Measurements from ENCODE around the gene ATP5F1C. TPM values are rescaled to one million over a fixed set of nuclear protein-coding genes. Genes with fewer than 3 reads are reported as not detected.

The ATP5F1C gene
- total RNA-seq, 1 experiment from 2014 or later, result 167 TPM

DNA sequence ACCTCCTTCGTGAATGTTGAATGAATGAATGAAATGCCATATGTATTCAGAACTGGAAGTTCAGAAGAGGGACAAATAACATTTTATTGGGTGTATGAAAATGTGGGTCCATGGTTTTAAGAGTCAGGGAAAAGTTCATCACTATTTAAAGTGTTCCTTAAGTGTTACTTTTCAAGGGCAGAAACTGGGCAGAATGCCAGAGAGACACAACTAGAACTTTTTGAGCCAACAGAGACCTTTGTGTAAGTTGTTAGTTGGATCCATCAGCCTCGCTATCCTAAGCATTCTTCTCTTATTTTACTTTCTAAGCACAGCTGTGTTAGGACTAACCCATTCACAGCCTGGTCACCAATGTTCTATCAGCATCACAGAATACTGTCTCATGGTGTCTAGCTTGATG lies 16.8 kb downstream of the ATP5F1C start:
- no peaks in the 10 kb centered on the region for H3K27me3 ChIP-seq (ENCODE audit: low read length)
- TF ChIP-seq EZH2phosphoT487 (IDR thresholded peaks at IDR 0.05; ENCODE audit: borderline replicate concordance, low read length) (no peak), EZH2 (IDR thresholded peaks at IDR 0.05; ENCODE audit: low read length, unreplicated experiment) (no peak)
- TF ChIP-seq, protein P1, sequence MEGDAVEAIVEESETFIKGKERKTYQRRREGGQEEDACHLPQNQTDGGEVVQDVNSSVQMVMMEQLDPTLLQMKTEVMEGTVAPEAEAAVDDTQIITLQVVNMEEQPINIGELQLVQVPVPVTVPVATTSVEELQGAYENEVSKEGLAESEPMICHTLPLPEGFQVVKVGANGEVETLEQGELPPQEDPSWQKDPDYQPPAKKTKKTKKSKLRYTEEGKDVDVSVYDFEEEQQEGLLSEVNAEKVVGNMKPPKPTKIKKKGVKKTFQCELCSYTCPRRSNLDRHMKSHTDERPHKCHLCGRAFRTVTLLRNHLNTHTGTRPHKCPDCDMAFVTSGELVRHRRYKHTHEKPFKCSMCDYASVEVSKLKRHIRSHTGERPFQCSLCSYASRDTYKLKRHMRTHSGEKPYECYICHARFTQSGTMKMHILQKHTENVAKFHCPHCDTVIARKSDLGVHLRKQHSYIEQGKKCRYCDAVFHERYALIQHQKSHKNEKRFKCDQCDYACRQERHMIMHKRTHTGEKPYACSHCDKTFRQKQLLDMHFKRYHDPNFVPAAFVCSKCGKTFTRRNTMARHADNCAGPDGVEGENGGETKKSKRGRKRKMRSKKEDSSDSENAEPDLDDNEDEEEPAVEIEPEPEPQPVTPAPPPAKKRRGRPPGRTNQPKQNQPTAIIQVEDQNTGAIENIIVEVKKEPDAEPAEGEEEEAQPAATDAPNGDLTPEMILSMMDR (conservative IDR thresholded peaks at IDR 0.05; ENCODE audit: low read depth, low read length), result no peak
- H3K27ac ChIP-seq (ENCODE audit: low read length), result no peak overlapping the region
- no peaks in the 10 kb centered on the region for H3K4me1 ChIP-seq (ENCODE audit: insufficient read depth, low read length)
- no peak overlapping the region for H3K9ac ChIP-seq (ENCODE audit: low read length)
- H2AFZ ChIP-seq (ENCODE audit: low read length), result no peak overlapping the region
- H3K4me2 ChIP-seq (ENCODE audit: low read length), result no peak overlapping the region
- ATAC-seq (no peak), DNase-seq (no peak)
- no peaks in the 10 kb centered on the region for H3K9me2 ChIP-seq (replicated peaks; ENCODE audit: low read length)
- ChIA-PET POLR2A (ENCODE audit: unreplicated experiment) (no interaction called here), CTCF (no interaction called here)
- H3K36me3 ChIP-seq (ENCODE audit: low read depth, low read length), result peaks cover 41% of the 10 kb centered on the region
- no peaks in the 10 kb centered on the region for H4K20me1 ChIP-seq (ENCODE audit: low read length)
- no peaks in the 10 kb centered on the region for H3F3A ChIP-seq (ENCODE audit: low read length, unreplicated experiment)
- H3K4me3 ChIP-seq (ENCODE audit: low read length), result no peak overlapping the region
- no TSS peak for BruUV-seq (replicated peaks)
- intact Hi-C loops (cut with micrococcal nuclease), result no loop called here
- no peaks in the 10 kb centered on the region for H3K9me3 ChIP-seq (ENCODE audit: low read length)
- no peaks in the 10 kb centered on the region for H3K79me2 ChIP-seq (ENCODE audit: low read length)

DNA sequence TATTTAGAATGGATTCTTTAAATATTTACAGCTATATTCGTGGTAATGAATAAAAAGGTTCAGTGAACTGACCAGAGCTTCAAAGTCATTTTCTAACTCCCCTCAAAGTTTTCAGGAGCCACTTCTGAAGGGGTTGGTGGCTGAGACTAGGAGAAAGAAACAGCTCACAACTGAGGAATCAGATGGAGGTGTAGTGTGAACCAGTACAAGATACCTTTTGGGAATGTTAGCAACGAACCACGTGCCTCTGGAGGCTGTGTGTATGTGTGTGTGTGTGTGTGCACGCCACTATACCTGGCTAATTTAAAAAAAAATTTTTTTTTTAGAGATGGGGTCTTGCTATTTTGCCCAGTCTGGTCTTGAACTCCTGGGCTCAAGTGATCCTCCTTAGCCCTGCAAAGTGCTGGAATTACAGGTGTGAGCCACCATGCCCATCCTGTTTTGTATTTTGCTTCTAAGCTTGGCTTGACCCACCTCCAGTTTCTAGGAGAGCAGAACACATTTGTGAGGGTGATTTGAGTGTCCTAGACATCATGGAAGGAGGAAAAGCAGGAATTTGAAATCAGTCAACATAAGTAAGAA lies 20.8 kb downstream of the ATP5F1C start:
- ChIA-PET CTCF (no interaction called here), POLR2A (ENCODE audit: unreplicated experiment) (interaction anchor here (0.6 kb wide), 1 partner anchor 175 kb away, joined by 4 read pairs; no protein-coding TSS in a partner anchor)
- no TSS peak for BruUV-seq (replicated peaks)

DNA sequence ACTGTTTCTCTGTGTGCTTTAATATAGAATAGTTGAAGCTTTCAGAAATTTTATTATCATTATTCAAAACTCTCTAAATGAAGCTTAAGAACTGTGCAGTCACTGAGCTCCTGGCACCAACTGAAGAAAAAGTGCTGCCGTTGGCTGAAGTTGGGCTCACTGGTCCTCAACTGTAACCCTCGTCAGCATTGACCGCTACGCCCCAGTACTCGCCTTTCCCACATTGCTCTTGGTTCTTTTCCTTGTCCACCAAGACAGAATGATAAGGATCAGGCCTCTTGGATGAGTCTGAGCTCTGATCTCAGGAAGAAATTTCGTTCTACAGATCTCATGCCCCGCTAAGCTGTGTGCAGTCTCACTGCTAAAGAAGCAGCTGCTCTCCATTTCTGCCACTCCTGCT lies 22.5 kb downstream of the ATP5F1C start:
- H3K36me3 ChIP-seq (ENCODE audit: low read depth, low read length), result peaks cover 3% of the 10 kb centered on the region; the same call in 1 of the 2 replicates
- H3K9me2 ChIP-seq (replicated peaks; ENCODE audit: low read length), result no peaks in the 10 kb centered on the region
- H3K27ac ChIP-seq (ENCODE audit: low read length), result no peak overlapping the region
- TF ChIP-seq EZH2phosphoT487 (IDR thresholded peaks at IDR 0.05; ENCODE audit: borderline replicate concordance, low read length) (no peak), EZH2 (IDR thresholded peaks at IDR 0.05; ENCODE audit: low read length, unreplicated experiment) (no peak)
- TF ChIP-seq, protein P1 (conservative IDR thresholded peaks at IDR 0.05; ENCODE audit: low read depth, low read length), result no peak
- ChIA-PET POLR2A (ENCODE audit: unreplicated experiment) (interaction anchor here (0.5 to 0.6 kb wide), 2 partner anchors 47 to 98 kb away, joined by 4 to 10 read pairs; no protein-coding TSS in a partner anchor), CTCF (no interaction called here)
- no peaks in the 10 kb centered on the region for H3K27me3 ChIP-seq (ENCODE audit: low read length)
- no peak overlapping the region for H2AFZ ChIP-seq (ENCODE audit: low read length)
- H3K9ac ChIP-seq (ENCODE audit: low read length), result no peak overlapping the region
- no peaks in the 10 kb centered on the region for H3K4me1 ChIP-seq (ENCODE audit: insufficient read depth, low read length)
- no peaks in the 10 kb centered on the region for H4K20me1 ChIP-seq (ENCODE audit: low read length)
- no peak overlapping the region for H3K4me2 ChIP-seq (ENCODE audit: low read length)
- no peaks in the 10 kb centered on the region for H3K9me3 ChIP-seq (ENCODE audit: low read length)
- H3K79me2 ChIP-seq (ENCODE audit: low read length), result no peaks in the 10 kb centered on the region
- H3K4me3 ChIP-seq (ENCODE audit: low read length), result no peak overlapping the region
- intact Hi-C loops (cut with micrococcal nuclease), result no loop called here
- DNase-seq (no peak), ATAC-seq (peak; percentile 44)
- H3F3A ChIP-seq (ENCODE audit: low read length, unreplicated experiment), result no peaks in the 10 kb centered on the region
- BruUV-seq (replicated peaks), result no TSS peak

More for the DNA sequence above, 20.8 kb downstream of the ATP5F1C start:
- Histone ChIP-seq H3K79me2 (ENCODE audit: low read length) (no peaks in the 10 kb centered on the region), H3K9me3 (ENCODE audit: low read length) (no peaks in the 10 kb centered on the region), H3K9ac (ENCODE audit: low read length) (no peak overlapping the region), H3K27ac (ENCODE audit: low read length) (no peak overlapping the region), H3F3A (ENCODE audit: low read length, unreplicated experiment) (no peaks in the 10 kb centered on the region), H4K20me1 (ENCODE audit: low read length) (no peaks in the 10 kb centered on the region), H3K4me1 (ENCODE audit: insufficient read depth, low read length) (no peaks in the 10 kb centered on the region), H3K4me3 (ENCODE audit: low read length) (no peak overlapping the region), H3K4me2 (ENCODE audit: low read length) (no peak overlapping the region), H3K27me3 (ENCODE audit: low read length) (no peaks in the 10 kb centered on the region), H2AFZ (ENCODE audit: low read length) (no peak overlapping the region), H3K36me3 (ENCODE audit: low read depth, low read length) (peaks cover 17% of the 10 kb centered on the region), H3K9me2 (replicated peaks; ENCODE audit: low read length) (no peaks in the 10 kb centered on the region)
- ATAC-seq, result no peak
- TF ChIP-seq EZH2 (IDR thresholded peaks at IDR 0.05; ENCODE audit: low read length, unreplicated experiment) (no peak), EZH2phosphoT487 (IDR thresholded peaks at IDR 0.05; ENCODE audit: borderline replicate concordance, low read length) (no peak)
- TF ChIP-seq, protein P1 (conservative IDR thresholded peaks at IDR 0.05; ENCODE audit: low read depth, low read length), result no peak
- intact Hi-C loops (cut with micrococcal nuclease), result no loop called here
- DNase-seq, result no peak
